HG03280 (cell line): ENCODE measurements around the gene THY1.

Experiments
- ATAC-seq: cut with Tn5 transposase; IDR thresholded peaks from one replicate; pipeline ENCODE4 v1.9.1; 2021; ENCODE audit warnings: mild to moderate bottlenecking, moderate library complexity; ENCODE audit not compliant: unreplicated experiment

The THY1 gene

GRCh38 chr11:119372260-119373058, 50.5 kb downstream of the THY1 start:
- no peak for ATAC-seq

- no peak for ATAC-seq
Measured at GRCh38 chr11:119371778-119372182, 51.2 kb downstream of the THY1 start.

GRCh38 chr11:119371067-119371601, 51.8 kb downstream of the THY1 start:
- ATAC-seq = no peak

GRCh38 chr11:119370486-119371046, 52.4 kb downstream of the THY1 start:
- ATAC-seq = no peak

GRCh38 chr11:119369132-119369925, 53.6 kb downstream of the THY1 start:
- ATAC-seq = no peak

- no peak for ATAC-seq
Measured at GRCh38 chr11:119368121-119369034, 54.6 kb downstream of the THY1 start.

- ATAC-seq = no peak
Measured at GRCh38 chr11:119367661-119368120, 55.3 kb downstream of the THY1 start.
